Nephron progenitor cell (in vitro differentiated cells): ENCODE data around the gene IMPG2.

Experiments used
- DNase-seq: peaks from one replicate; pipeline ENCODE4 v3.0.0; 2021
- H3K27ac Mint-ChIP-seq: 2 replicates; pipeline ENCODE4 v1.8.0; 2021; ENCODE audit warnings: mild to moderate bottlenecking, moderate library complexity, mixed read lengths
- H3K27me3 Mint-ChIP-seq: 2 replicates; pipeline ENCODE4 v1.8.0; 2021; ENCODE audit warnings: mild to moderate bottlenecking, low read depth, mixed read lengths; ENCODE audit not compliant: poor library complexity
- H3K36me3 Mint-ChIP-seq: 2 replicates; pipeline ENCODE4 v1.8.0; 2021; ENCODE audit warnings: low read depth, mixed read lengths
- H3K4me1 Mint-ChIP-seq: 2 replicates; pipeline ENCODE4 v1.8.0; 2021; ENCODE audit warnings: mixed read lengths
- H3K4me3 Mint-ChIP-seq: 2 replicates; pipeline ENCODE4 v1.8.0; 2021; ENCODE audit warnings: mild to moderate bottlenecking, moderate library complexity, mixed read lengths
- H3K9me3 Mint-ChIP-seq: 2 replicates; pipeline ENCODE4 v1.8.0; 2021; ENCODE audit warnings: mild to moderate bottlenecking, moderate library complexity, mixed read lengths
- TF ChIP-seq, protein P1 (sequence below): fragments of 200-600 bp; sonication (generic); IDR thresholded peaks from 2 replicates; pipeline ENCODE4 v1.5.0; 2021; ENCODE audit warnings: antibody characterized with exemption

Gene IMPG2

DNA sequence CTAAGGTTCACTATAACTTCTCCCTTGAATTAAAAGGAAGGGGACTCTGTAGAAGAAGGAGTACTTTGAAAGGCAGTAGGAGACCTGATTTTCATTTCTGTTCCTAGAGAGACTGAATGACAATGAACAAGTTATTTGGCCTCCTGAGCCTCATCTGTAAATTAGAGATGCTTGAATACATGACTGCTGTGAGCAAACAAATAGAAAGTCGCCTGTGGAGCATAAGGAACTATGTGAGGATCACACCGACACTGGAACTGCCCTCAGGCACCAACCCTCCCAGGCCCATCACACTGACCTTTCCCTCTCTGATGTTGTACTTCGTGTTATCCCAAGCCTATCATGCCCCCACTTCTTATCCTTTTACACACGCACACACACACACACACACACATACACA, 48.6 kb downstream of the IMPG2 start:
- TF ChIP-seq, protein P1, sequence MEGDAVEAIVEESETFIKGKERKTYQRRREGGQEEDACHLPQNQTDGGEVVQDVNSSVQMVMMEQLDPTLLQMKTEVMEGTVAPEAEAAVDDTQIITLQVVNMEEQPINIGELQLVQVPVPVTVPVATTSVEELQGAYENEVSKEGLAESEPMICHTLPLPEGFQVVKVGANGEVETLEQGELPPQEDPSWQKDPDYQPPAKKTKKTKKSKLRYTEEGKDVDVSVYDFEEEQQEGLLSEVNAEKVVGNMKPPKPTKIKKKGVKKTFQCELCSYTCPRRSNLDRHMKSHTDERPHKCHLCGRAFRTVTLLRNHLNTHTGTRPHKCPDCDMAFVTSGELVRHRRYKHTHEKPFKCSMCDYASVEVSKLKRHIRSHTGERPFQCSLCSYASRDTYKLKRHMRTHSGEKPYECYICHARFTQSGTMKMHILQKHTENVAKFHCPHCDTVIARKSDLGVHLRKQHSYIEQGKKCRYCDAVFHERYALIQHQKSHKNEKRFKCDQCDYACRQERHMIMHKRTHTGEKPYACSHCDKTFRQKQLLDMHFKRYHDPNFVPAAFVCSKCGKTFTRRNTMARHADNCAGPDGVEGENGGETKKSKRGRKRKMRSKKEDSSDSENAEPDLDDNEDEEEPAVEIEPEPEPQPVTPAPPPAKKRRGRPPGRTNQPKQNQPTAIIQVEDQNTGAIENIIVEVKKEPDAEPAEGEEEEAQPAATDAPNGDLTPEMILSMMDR, result no peak
- Mint-ChIP-seq H3K4me1 (no peaks in the 10 kb centered on the region), H3K4me3 (no peak overlapping the region), H3K27me3 (no peaks in the 10 kb centered on the region), H3K36me3 (no peaks in the 10 kb centered on the region), H3K9me3 (no peaks in the 10 kb centered on the region), H3K27ac (no peak overlapping the region)
- DNase-seq, result no peak

DNA sequence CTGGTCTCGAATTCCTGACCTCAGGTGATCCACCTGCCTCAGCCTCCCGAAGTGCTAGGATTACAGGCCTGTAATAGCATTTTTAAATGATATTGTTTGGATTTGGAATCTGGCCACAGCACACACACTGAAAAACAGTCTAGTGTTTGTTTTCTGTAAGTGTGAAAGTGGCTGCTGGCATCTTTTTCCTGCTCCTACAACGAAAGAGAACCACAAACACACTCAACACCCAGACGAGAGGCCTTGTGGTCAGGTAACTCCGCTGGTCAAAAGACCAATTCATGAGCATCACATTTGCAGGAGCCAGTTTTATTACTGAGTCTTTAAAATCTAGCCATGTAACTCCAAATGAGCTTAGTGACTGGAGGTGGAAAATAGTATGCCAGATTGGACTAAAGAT, 50.2 kb downstream of the IMPG2 start:
- Mint-ChIP-seq H3K36me3 (no peaks in the 10 kb centered on the region), H3K9me3 (peaks cover 4% of the 10 kb centered on the region), H3K4me1 (no peaks in the 10 kb centered on the region), H3K4me3 (no peak overlapping the region), H3K27ac (no peak overlapping the region), H3K27me3 (no peaks in the 10 kb centered on the region)
- no peak for DNase-seq
- TF ChIP-seq, protein P1, result no peak

DNA sequence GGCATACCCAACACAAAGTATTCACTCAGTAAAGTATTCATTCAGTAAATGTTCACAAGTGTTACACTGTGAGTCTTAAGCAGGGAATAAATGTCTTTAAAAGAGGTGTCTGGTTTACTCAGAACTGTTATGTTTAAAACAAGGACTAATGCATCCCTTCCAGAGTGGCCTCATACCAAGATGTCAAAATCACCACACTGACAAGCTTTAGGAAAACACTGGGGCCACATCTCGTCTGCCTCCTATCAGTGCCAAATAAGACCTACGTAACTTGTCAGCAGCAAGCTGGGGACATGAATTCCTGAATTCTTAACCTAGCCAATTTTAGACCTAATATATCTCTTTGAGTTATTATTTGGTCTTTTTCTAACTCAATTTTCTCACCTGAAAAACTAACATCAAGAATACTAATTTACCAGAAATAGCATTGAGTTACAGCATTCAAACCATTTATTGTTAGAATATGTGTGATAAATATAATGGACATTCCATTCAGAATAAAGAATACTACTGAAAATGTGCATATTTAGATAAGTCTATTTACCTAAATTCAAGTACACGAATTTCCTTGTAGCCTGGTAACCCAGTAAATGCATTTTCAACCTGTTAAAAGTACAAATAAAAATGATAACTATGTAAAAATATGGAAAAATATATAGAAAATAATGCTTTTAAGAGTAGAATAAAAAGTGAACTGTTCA, 51.3 kb downstream of the IMPG2 start:
- Mint-ChIP-seq H3K27me3 (no peaks in the 10 kb centered on the region), H3K36me3 (no peaks in the 10 kb centered on the region), H3K4me1 (no peaks in the 10 kb centered on the region), H3K9me3 (peaks cover 14% of the 10 kb centered on the region), H3K27ac (no peak overlapping the region), H3K4me3 (no peak overlapping the region)
- TF ChIP-seq, protein P1, result no peak
- DNase-seq, result no peak

DNA sequence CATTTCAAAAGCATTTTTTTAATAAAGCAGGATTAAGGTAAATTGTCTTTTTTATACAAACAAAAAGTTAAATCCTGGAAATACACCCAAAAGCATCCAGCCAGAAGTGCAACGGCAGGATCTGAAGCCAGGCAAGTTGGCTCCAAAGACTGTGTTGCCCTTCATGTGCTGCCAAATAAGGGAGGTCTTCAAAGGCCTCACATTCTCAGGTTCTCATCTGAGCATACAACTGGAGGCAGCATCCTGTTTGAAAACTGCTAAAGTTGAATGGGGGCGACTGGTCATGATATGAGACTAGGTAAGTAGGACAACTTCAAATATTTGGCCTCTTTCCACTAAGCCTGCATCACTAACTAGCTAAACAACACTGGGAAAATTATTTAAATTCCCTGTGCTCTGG, 52.2 kb downstream of the IMPG2 start:
- DNase-seq, result no peak
- TF ChIP-seq, protein P1, result no peak
- Mint-ChIP-seq H3K4me1 (no peaks in the 10 kb centered on the region), H3K27me3 (no peaks in the 10 kb centered on the region), H3K36me3 (no peaks in the 10 kb centered on the region), H3K9me3 (peaks cover 16% of the 10 kb centered on the region), H3K27ac (no peak overlapping the region), H3K4me3 (no peak overlapping the region)

DNA sequence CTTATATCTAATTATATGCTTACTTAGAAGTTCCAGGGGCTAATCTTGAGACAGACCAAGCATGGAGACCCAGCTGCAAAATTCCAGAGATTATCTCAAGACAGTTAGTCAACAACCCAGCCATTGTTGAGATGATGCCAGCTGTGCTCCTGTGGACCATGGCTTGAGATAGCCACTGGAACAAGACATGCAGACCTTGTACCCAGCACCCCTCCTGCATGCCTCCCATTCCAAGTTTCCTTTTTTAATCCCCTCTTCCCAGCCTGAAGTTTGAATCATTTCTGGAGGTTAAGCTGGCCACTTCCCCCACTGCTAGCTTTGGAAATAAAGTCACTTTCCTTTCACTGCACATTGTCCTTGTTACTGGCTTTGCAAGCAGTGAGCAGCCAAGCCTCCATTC, 53.8 kb downstream of the IMPG2 start:
- DNase-seq, result no peak
- H3K27me3 Mint-ChIP-seq, result no peaks in the 10 kb centered on the region
- H3K4me3 Mint-ChIP-seq, result no peak overlapping the region
- no peaks in the 10 kb centered on the region for H3K36me3 Mint-ChIP-seq
- no peaks in the 10 kb centered on the region for H3K4me1 Mint-ChIP-seq
- peaks cover 16% of the 10 kb centered on the region for H3K9me3 Mint-ChIP-seq
- no peak overlapping the region for H3K27ac Mint-ChIP-seq
- TF ChIP-seq, protein P1, result no peak

DNA sequence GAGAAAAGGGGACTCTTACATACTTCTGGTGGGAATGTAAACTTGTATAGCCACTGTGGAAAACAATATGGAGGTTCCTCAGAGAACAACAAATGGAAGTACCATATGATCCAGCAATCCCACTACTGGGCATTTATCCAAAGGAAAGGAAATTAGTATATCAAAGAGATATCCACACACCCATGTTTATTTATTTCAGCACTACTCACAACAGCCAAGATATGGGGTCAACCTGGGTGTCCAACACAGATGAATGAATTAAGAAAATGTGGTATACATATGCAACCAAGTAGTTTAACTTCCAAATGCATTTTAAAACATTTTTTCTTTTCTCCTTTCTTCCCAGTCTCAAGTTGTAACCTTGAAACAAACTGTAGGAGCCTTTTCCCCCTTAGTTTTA, 54.3 kb downstream of the IMPG2 start:
- no peaks in the 10 kb centered on the region for H3K36me3 Mint-ChIP-seq
- TF ChIP-seq, protein P1, result no peak
- H3K27ac Mint-ChIP-seq, result no peak overlapping the region
- no peak for DNase-seq
- H3K9me3 Mint-ChIP-seq, result peaks cover 16% of the 10 kb centered on the region
- H3K4me3 Mint-ChIP-seq, result no peak overlapping the region
- no peaks in the 10 kb centered on the region for H3K27me3 Mint-ChIP-seq
- H3K4me1 Mint-ChIP-seq, result no peaks in the 10 kb centered on the region
